HG03025 (cell line): ENCODE results near the gene IPO9.
"Not testable (repeated sequence)": the region's sequence is repeated elsewhere in the genome, so short reads cannot be mapped to it uniquely, and the experiment has no call there.

Experiments used
- ATAC-seq: cut with Tn5 transposase; IDR thresholded peaks from one replicate; pipeline ENCODE4 v1.9.1; 2021; ENCODE audit warnings: mild to moderate bottlenecking, moderate library complexity; ENCODE audit not compliant: unreplicated experiment, low FRiP score

The IPO9 gene

GRCh38 chr1:201808633-201808990 lies 20.3 kb upstream of the IPO9 start:
- no peak for ATAC-seq

GRCh38 chr1:201809876-201810275 lies 19.1 kb upstream of the IPO9 start:
- no peak for ATAC-seq

- ATAC-seq: no peak
These were observed 18.3 kb upstream of the IPO9 start for GRCh38 chr1:201810466-201811216.

- no peak for ATAC-seq
These were observed 15.7 kb upstream of the IPO9 start for GRCh38 chr1:201813226-201813625.

- no peak for ATAC-seq
These were observed 12.6 kb upstream of the IPO9 start for GRCh38 chr1:201816309-201816854.

GRCh38 chr1:201818971-201819750 lies 9.8 kb upstream of the IPO9 start:
- no peak for ATAC-seq

GRCh38 chr1:201820413-201820812 lies 8.5 kb upstream of the IPO9 start:
- ATAC-seq: no peak

GRCh38 chr1:201825245-201825644 lies 3.7 kb upstream of the IPO9 start:
- ATAC-seq: no peak

GRCh38 chr1:201826830-201827229 lies 2.1 kb upstream of the IPO9 start:
- no peak for ATAC-seq

GRCh38 chr1:201827321-201828216 lies 1.4 kb upstream of the IPO9 start:
- ATAC-seq: no peak

- ATAC-seq: no peak
These were observed 639 bp upstream of the IPO9 start for GRCh38 chr1:201828217-201828819.

GRCh38 chr1:201831371-201831770 lies 2.4 kb downstream of the IPO9 start:
- no peak for ATAC-seq

GRCh38 chr1:201834621-201835020 lies 5.7 kb downstream of the IPO9 start:
- ATAC-seq: no peak

- ATAC-seq: no peak
These were observed 9.4 kb downstream of the IPO9 start for GRCh38 chr1:201838381-201838780.

GRCh38 chr1:201839089-201839488 lies 10.1 kb downstream of the IPO9 start:
- not testable (repeated sequence) for ATAC-seq

- ATAC-seq: no peak
These were observed 11.1 kb downstream of the IPO9 start for GRCh38 chr1:201840055-201840454.

GRCh38 chr1:201840490-201840889 lies 11.5 kb downstream of the IPO9 start:
- no peak for ATAC-seq

- ATAC-seq: no peak
These were observed 12.4 kb downstream of the IPO9 start for GRCh38 chr1:201841265-201841912.

GRCh38 chr1:201842472-201843027 lies 13.6 kb downstream of the IPO9 start:
- no peak for ATAC-seq
